Measurements from ENCODE around the gene CSF1R. TPM values are rescaled to one million over a fixed set of nuclear protein-coding genes. Genes with fewer than 3 reads are reported as not detected.
A peak's percentile ranks its signal among the peaks of the same experiment; 100 is the strongest.

CSF1R gene
- total and polyA plus RNA-seq, 5 experiments from 2014 or later = 0.07 to 1.5 (median 0.82) TPM

DNA sequence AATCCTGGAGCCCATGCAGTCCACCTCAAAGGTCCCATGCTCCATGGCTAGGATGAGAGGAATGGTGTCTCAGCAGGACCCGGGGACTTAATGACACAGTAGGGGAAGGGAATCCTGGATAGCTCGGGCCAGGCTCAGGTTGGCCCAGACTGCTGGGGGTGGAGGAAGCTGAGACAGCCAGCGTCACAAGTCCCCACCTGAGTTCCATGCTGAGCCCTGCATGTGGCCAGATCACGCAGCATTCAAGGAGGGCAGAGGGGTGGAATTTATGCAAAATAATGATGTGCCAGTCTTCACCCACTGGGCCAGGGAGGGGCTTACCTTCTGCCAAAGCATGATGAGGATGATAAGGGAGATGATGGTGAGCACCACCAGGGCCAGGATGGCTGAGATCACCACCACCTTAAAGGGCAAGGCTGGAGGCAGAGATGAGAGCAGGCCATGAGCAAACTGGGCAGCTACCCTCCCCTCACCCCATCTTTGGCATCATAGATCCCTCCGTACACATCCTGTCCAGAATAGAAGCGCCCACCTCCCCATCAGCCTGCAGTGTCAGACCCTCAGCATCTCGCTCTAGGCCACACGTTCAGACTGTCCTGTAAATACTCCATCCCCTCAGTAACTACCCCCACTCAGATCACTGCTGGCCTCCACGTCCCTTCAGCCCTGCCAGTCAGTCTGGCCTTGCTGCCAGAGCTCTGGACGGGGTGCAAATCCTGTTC is 40.0 kb upstream of the CSF1R start:
- no peaks in the 10 kb centered on the region for H3K9me3 Mint-ChIP-seq
- H3K4me1 Mint-ChIP-seq = peaks cover 0 to 21% (median 2%) of the 10 kb centered on the region in 4 donors
- H3K4me3 Mint-ChIP-seq = no peak overlapping the region
- ATAC-seq (no peak), DNase-seq (no peak)
- H3K27me3 Mint-ChIP-seq = peaks cover 0 to 4% (median 0%) of the 10 kb centered on the region in 5 donors
- H3K36me3 Mint-ChIP-seq = no peaks in the 10 kb centered on the region
- H3K27ac Mint-ChIP-seq = peak overlapping the region in 1 of 10 donors; percentile 50
- POLR2A ChIA-PET = no interaction called here

DNA sequence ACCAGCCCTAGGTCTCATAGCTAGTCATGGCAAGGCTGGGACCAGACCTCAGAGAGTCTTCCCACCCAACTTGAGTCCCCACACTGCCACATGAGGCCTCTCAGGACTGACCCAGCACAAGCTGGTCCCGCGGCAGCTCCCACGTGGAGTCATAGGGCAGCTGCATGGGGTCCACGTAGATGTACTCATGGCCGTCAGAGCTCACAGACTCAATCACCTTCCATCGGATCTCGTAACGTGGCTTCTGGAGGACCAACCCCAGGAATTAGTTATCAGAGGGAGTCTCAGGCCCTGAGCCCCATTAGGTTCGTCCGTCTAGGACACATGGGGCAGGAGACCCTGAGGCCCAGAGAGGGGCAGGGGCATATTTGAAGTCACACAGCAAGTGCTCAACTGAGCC is 39.0 kb upstream of the CSF1R start:
- no peak for DNase-seq
- H3K9me3 Mint-ChIP-seq = no peaks in the 10 kb centered on the region
- peaks cover 0 to 4% (median 0%) of the 10 kb centered on the region in 5 donors for H3K27me3 Mint-ChIP-seq
- POLR2A ChIA-PET = no interaction called here
- H3K36me3 Mint-ChIP-seq = no peaks in the 10 kb centered on the region
- H3K27ac Mint-ChIP-seq = no peak overlapping the region
- H3K4me3 Mint-ChIP-seq = no peak overlapping the region
- H3K4me1 Mint-ChIP-seq = peaks cover 0 to 12% (median 2%) of the 10 kb centered on the region in 4 donors
- no peak for ATAC-seq

DNA sequence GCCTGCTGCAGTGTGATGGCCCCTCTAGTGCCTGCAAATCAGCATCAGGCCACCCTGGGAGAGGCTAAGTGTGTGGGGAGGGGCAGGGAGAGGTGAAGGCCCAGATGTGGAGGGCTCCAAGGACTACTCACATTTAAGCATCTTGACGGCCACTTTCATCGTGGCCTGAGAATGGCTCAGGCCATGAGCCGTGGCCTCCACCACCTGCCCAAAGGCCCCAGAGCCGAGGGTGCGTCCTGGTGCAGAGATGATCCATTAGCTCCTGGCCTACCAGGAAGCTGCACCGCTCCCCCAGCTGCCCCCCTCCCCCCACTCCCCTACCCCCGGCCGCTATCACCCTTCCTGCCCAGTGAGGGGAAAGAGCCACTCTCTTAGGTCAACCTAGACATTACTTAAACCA is 38.2 kb upstream of the CSF1R start:
- no peak overlapping the region for H3K4me3 Mint-ChIP-seq
- POLR2A ChIA-PET = no interaction called here
- H3K27ac Mint-ChIP-seq = no peak overlapping the region
- DNase-seq = no peak
- no peaks in the 10 kb centered on the region for H3K9me3 Mint-ChIP-seq
- peaks cover 0 to 4% (median 0%) of the 10 kb centered on the region in 5 donors for H3K27me3 Mint-ChIP-seq
- no peak for ATAC-seq
- H3K36me3 Mint-ChIP-seq = no peaks in the 10 kb centered on the region
- peaks cover 0 to 6% (median 0%) of the 10 kb centered on the region in 4 donors for H3K4me1 Mint-ChIP-seq

DNA sequence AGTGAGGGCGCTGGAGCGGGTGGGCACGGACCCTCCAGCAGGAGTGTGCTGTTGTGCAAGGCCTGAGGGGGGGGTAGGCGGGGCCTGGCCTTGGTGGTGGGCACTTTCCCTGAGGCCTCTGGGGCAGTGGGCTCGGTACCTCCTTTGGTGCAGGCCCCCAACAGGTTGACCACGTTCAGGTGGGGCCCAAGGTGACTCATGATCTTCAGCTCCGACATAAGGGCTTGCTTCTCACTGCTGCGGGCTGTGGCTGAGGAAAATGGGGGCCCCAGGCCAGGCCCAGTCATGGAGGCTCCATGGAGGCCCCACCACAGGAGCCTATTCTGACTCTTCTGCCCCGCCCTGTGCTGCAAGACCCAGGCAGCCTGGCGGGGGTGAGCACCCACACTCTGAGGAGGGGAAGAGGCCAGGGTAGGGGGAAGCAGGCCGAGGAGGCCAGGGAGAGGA is 37.8 kb upstream of the CSF1R start:
- peaks cover 0 to 6% (median 0%) of the 10 kb centered on the region in 4 donors for H3K4me1 Mint-ChIP-seq
- H3K9me3 Mint-ChIP-seq = no peaks in the 10 kb centered on the region
- H3K36me3 Mint-ChIP-seq = no peaks in the 10 kb centered on the region
- DNase-seq (peak in 1 of 10 donors; percentile 47), ATAC-seq (no peak)
- H3K4me3 Mint-ChIP-seq = no peak overlapping the region
- POLR2A ChIA-PET = no interaction called here
- peaks cover 0 to 4% (median 0%) of the 10 kb centered on the region in 5 donors for H3K27me3 Mint-ChIP-seq
- no peak overlapping the region for H3K27ac Mint-ChIP-seq

DNA sequence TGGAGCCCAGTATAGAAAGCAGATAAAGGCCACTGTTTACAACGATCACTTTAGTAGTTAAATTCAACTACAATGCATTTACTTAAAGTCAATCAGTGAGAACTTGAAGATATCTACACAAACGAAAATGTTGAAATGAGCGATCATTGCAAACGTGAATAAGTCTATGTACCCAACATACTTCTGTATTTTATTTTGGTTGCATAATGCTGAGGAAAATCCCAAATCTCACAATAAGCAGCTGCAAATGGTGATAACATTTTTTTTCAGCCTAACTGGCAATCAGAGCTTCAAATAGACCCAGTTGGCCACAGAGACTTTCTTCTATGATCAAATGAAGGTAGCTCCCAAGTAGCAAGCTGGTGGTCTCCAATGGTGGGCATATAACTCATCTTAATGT is 37.2 kb upstream of the CSF1R start:
- no peaks in the 10 kb centered on the region for H3K9me3 Mint-ChIP-seq
- H3K36me3 Mint-ChIP-seq = no peaks in the 10 kb centered on the region
- no peak overlapping the region for H3K27ac Mint-ChIP-seq
- no peak overlapping the region for H3K4me3 Mint-ChIP-seq
- peaks cover 0 to 6% (median 0%) of the 10 kb centered on the region in 4 donors for H3K4me1 Mint-ChIP-seq
- peaks cover 0 to 4% (median 0%) of the 10 kb centered on the region in 5 donors for H3K27me3 Mint-ChIP-seq
- POLR2A ChIA-PET = no interaction called here
- no peak for DNase-seq
- ATAC-seq = no peak

DNA sequence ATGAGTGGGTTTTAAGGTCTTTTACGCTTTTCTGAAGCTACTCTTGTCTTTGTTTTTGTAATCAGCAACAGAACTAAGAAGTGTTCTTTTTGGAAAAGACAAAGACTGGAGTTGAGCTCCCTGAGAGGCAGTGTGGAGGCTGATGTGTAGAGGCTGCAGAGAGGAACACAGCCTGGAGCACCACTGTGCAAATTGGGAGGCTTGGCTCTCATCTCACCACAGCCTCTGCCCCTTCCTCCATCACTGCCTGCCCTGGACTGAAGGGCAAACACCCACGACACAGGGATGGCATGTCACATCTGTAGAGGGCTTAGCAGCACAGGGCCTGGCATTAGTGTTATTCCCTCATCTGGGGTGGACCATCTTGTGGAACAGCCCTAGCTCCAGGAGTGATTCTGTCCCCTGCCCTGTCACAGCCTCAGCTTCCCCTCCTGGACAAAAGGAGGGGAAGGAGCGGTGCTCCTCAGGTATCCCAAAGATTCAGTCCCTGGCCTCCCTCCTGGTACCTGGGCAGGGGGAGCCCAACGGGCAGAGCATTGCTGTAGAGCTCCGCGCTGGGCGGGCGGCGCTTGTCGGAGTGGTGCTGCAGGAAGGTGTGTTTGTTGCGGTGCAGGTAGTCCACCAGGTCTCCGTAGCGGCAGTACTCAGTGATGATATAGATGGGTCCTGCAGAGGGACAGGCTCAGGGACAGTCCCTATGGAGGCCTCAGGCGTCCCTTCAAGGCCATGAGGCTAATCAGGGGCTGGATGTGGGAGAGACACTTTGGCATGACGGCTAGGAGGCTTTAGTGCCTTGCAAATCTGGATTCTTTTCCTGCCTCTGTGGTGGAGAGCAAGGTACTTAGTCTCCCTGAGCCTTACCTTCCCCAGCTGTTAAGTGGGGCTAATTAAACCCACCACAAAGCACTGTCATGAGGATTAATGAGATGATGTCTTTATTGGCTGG is 36.5 kb upstream of the CSF1R start:
- H3K9me3 Mint-ChIP-seq = no peaks in the 10 kb centered on the region
- H3K36me3 Mint-ChIP-seq = no peaks in the 10 kb centered on the region
- peak in 1 of 10 donors; percentile 51 for DNase-seq
- peaks cover 0 to 6% (median 0%) of the 10 kb centered on the region in 4 donors for H3K4me1 Mint-ChIP-seq
- H3K27me3 Mint-ChIP-seq = peaks cover 0 to 1% (median 0%) of the 10 kb centered on the region in 5 donors
- POLR2A ChIA-PET = no interaction called here
- H3K4me3 Mint-ChIP-seq = no peak overlapping the region
- no peak for ATAC-seq
- H3K27ac Mint-ChIP-seq = no peak overlapping the region

DNA sequence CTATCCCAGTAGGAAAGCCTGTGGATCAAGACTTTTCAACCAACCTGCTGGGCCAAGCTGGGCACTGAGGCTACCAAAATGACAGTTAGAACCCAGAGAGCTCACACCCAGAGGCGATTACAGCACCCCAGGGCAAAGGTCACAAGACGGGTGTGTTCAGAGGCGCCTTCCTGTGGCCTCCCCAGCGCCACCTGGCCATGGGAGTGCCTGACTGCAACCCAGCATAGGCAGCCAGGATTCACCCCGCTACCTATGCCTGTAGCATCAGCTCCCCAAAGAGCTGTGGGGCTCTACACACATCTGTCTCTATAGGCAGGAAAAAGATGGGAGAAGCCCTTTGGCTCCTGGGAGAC is 35.8 kb upstream of the CSF1R start:
- Mint-ChIP-seq H3K9me3 (no peaks in the 10 kb centered on the region), H3K27me3 (no peaks in the 10 kb centered on the region), H3K4me3 (peak overlapping the region in 2 of 10 donors; percentile 33 to 49), H3K36me3 (no peaks in the 10 kb centered on the region), H3K4me1 (peaks cover 0 to 6% (median 0%) of the 10 kb centered on the region in 4 donors), H3K27ac (peak overlapping the region in 1 of 10 donors; percentile 9)
- ATAC-seq = no peak
- POLR2A ChIA-PET = no interaction called here
- DNase-seq = no peak

DNA sequence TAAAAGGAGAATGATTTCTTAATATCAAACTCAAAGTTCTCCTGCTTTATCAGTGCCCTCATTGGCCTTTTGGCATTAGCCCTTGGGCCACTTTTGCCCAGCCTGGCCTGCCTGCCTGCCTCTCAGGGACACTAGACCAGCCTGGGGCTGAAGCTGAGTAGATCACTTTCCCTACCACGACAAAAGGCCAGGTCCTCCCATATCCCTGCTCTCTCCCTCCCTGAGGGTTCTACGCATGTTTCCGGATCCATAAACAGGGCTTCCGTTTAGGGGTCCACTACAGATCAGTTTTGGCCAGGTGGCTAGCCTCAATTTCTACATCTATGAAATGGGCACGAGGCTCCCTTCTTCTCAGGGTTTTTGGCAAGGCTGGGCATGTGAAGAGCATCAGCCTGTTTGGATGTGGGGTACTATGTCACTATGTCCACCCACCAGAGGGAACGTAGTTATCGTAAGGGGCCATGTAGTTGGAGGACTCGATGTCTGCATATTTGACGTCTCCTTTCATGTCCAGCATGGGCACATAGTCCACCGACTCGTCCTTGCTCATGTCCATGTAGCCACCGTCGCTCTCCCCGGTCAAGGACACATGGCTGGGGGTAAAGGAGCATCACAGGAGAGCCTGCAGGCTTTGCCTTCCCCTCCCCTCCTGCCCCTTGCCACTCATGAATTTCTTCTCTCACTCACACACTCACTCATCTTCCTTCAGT is 35.2 kb upstream of the CSF1R start:
- peak overlapping the region in 1 of 10 donors; percentile 33 for H3K4me3 Mint-ChIP-seq
- no peaks in the 10 kb centered on the region for H3K27me3 Mint-ChIP-seq
- ATAC-seq (no peak), DNase-seq (no peak)
- no peaks in the 10 kb centered on the region for H3K36me3 Mint-ChIP-seq
- peaks cover 0 to 6% (median 0%) of the 10 kb centered on the region in 4 donors for H3K4me1 Mint-ChIP-seq
- no peaks in the 10 kb centered on the region for H3K9me3 Mint-ChIP-seq
- POLR2A ChIA-PET = no interaction called here
- H3K27ac Mint-ChIP-seq = peak overlapping the region in 2 of 10 donors; percentile 9 to 61

DNA sequence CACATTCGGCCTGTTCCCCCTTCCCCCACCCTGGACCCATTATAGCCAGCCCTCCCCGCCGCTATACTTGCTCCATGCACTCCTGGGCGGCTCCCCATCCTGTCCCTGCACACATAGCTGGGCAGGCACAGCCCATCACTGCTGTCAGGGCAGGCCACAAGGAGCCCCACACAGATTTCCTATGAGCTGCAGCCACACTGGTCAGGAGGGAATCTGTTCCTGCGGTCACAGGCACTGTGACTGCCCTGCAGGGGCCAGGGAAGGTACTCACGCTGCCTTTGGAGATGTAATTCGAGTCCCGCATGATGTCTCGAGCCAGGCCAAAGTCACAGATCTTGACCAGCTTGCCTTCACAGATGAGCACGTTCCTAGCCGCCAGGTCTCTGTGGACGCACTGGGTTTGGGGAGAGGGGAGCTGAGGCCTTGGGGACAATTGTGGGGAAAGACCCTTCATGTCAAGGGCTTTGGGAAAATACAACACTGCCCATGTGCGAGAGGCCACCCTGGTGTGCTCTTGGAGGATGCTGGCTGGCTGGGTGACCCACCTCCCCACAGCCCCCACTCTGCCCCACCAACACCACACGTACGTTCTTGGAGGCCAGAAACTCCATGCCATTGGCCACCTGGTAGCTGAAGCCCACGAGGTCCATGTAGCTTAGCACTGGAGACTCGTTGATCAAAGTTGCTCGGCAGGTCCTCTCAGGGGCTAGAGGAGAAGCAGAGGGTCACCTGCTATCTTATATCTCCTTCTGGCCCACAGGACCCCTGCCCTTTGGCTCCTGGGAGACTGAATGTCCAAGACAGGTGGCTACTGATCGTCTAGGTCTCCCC is 34.5 kb upstream of the CSF1R start:
- no peaks in the 10 kb centered on the region for H3K27me3 Mint-ChIP-seq
- ATAC-seq (no peak), DNase-seq (peak in 1 of 10 donors; percentile 53)
- H3K27ac Mint-ChIP-seq = no peak overlapping the region
- POLR2A ChIA-PET = no interaction called here
- H3K9me3 Mint-ChIP-seq = no peaks in the 10 kb centered on the region
- H3K36me3 Mint-ChIP-seq = no peaks in the 10 kb centered on the region
- H3K4me3 Mint-ChIP-seq = no peak overlapping the region
- H3K4me1 Mint-ChIP-seq = peaks cover 0 to 6% (median 0%) of the 10 kb centered on the region in 4 donors

DNA sequence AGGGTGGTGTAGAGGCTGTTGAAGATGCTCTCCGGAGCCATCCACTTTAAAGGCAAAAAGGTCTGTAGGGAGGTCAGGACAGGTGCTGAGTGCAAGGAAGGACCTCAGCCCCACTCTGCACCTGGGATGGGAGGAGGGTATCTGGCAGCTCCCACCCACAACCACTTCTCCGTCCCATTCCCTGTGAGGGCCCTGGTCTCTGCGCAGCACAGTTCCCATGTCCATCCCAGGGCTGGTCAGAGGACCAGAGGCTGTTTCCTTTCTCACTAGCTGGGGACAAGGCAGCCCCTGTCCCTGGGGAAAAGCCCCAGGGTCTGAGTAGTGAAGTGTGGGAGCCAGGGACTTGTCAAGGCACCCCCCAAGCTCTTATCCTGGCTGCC is 33.7 kb upstream of the CSF1R start:
- no peak overlapping the region for H3K27ac Mint-ChIP-seq
- H3K4me1 Mint-ChIP-seq = peaks cover 0 to 6% (median 0%) of the 10 kb centered on the region in 4 donors
- ATAC-seq (no peak), DNase-seq (no peak)
- H3K4me3 Mint-ChIP-seq = no peak overlapping the region
- POLR2A ChIA-PET = no interaction called here
- H3K27me3 Mint-ChIP-seq = no peaks in the 10 kb centered on the region
- no peaks in the 10 kb centered on the region for H3K36me3 Mint-ChIP-seq
- no peaks in the 10 kb centered on the region for H3K9me3 Mint-ChIP-seq

DNA sequence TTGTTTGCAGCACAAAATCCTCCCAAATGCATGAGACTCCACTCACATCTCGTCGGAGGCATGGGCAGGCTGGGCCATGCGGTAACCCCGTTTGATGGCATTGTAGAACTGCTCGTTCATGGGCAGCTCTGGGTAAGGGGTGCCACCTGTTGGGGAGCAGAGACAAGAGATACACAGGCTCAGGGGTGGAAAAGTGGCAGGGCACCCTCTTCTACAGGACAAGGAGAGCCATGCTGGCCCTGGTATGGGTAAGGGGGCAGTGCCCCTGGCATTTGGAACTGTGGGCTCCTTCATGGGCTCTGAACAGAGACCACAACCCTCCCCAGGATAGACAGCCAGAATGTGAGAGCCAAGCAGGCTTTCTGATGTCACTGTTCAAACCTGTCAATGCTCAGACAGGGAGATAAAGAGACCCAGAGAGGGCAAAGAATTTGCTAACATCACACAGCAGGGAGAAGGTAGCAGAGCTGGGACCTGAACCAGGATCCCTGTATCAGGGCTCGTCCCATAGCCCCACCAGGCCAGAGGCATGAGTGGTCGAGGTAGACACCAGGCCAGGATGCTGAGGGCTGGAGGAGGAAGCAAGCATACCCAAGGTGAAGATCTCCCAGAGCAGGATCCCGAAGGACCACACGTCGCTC is 33.2 kb upstream of the CSF1R start:
- H3K4me3 Mint-ChIP-seq = no peak overlapping the region
- no peaks in the 10 kb centered on the region for H3K36me3 Mint-ChIP-seq
- DNase-seq = no peak
- POLR2A ChIA-PET = no interaction called here
- peaks cover 0 to 6% (median 0%) of the 10 kb centered on the region in 4 donors for H3K4me1 Mint-ChIP-seq
- H3K27me3 Mint-ChIP-seq = no peaks in the 10 kb centered on the region
- ATAC-seq = no peak
- no peaks in the 10 kb centered on the region for H3K9me3 Mint-ChIP-seq
- H3K27ac Mint-ChIP-seq = no peak overlapping the region

Measured in naive thymus-derived CD8-positive, alpha-beta T cell (primary cell).